CD8-positive, alpha-beta memory T cell (primary cell): Measurements from ENCODE around the gene BGLAP. TPM values are rescaled to one million over a fixed set of nuclear protein-coding genes. Genes with fewer than 3 reads are reported as not detected.

Experiments used
- CTCF ChIA-PET: fragments of 350-600 bp; sonication (Branson Sonifier 250); formaldehyde crosslinking; loops from one replicate; lab custom pipeline; 2021; ENCODE audit warnings: antibody characterized with exemption; lab: Charles Lee
- POLR2A ChIA-PET: fragments of 350-600 bp; sonication (Branson Sonifier 250); formaldehyde crosslinking; loops from one replicate; lab custom pipeline; 2021; ENCODE audit warnings: antibody characterized with exemption; lab: Charles Lee
- DNase-seq, 5 donors: peaks; one replicate each; pipeline versions ENCODE4 v3.0.0 to v3.0.0-alpha.2; 2020 to 2022; ENCODE audit warnings: mixed read lengths in 1 of 5
- H3K27ac ChIP-seq: one replicate; pipeline ENCODE4 v1.7.0; 2013; ENCODE audit warnings: low read depth, mild to moderate bottlenecking, low read length, moderate library complexity
- H3K27me3 ChIP-seq: 2 replicates; pipeline ENCODE4 v1.7.0; 2013; ENCODE audit warnings: low read length, mild to moderate bottlenecking; ENCODE audit not compliant: insufficient read depth, poor library complexity, severe bottlenecking
- H3K36me3 ChIP-seq: 2 replicates; pipeline ENCODE4 v1.7.0; 2013; ENCODE audit warnings: mild to moderate bottlenecking, low read length, moderate library complexity; ENCODE audit not compliant: insufficient read depth
- H3K4me1 ChIP-seq: 2 replicates; pipeline ENCODE4 v1.7.0; 2013; ENCODE audit warnings: mild to moderate bottlenecking, low read length, moderate library complexity; ENCODE audit not compliant: insufficient read depth
- H3K4me3 ChIP-seq: 2 replicates; pipeline ENCODE4 v1.7.0; 2013; ENCODE audit warnings: mild to moderate bottlenecking, low read length
- H3K9me3 ChIP-seq: 2 replicates; pipeline ENCODE4 v1.7.0; 2013; ENCODE audit warnings: mild to moderate bottlenecking, low read length
- H3K27ac Mint-ChIP-seq, 8 donors: one replicate each; pipeline ENCODE4 v1.8.0; 2020 to 2021; ENCODE audit warnings: mixed read lengths in 8 of 8, mild to moderate bottlenecking in 6 of 8, inconsistent platforms in 3 of 8, moderate library complexity in 3 of 8
- H3K27me3 Mint-ChIP-seq, 2 donors: one replicate each; pipeline ENCODE4 v1.8.0; 2020 to 2021; ENCODE audit warnings: mixed read lengths in 2 of 2, mild to moderate bottlenecking in 1 of 2, moderate library complexity in 1 of 2
- H3K36me3 Mint-ChIP-seq, 3 donors: one replicate each; pipeline ENCODE4 v1.8.0; 2020 to 2021; ENCODE audit warnings: mixed read lengths in 3 of 3, inconsistent platforms in 1 of 3, mild to moderate bottlenecking in 1 of 3
- H3K4me1 Mint-ChIP-seq, 3 donors: one replicate each; pipeline ENCODE4 v1.8.0; 2020 to 2021; ENCODE audit warnings: mixed read lengths in 3 of 3, inconsistent platforms in 1 of 3, mild to moderate bottlenecking in 1 of 3
- H3K4me3 Mint-ChIP-seq, 7 donors: one replicate each; pipeline ENCODE4 v1.8.0; 2020 to 2021; ENCODE audit warnings: mixed read lengths in 7 of 7, mild to moderate bottlenecking in 6 of 7, moderate library complexity in 4 of 7, inconsistent platforms in 2 of 7
- H3K9me3 Mint-ChIP-seq, 5 donors: one replicate each; pipeline ENCODE4 v1.8.0; 2020 to 2022; ENCODE audit warnings: mixed read lengths in 5 of 5, mild to moderate bottlenecking in 3 of 5, moderate library complexity in 2 of 5, inconsistent platforms in 1 of 5
- polyA plus RNA-seq: library from polyadenylated mRNA; unstranded; fragments of 300-500 nt; fragmentation: Illumina TruSeq; gene quantifications from one replicate; pipeline ENCODE4 v1.2.3, GENCODE V29; 2021
- total RNA-seq, 2 experiments: library from RNA; stranded (reverse); gene quantifications; one replicate each; pipeline ENCODE4 v1.2.3, GENCODE V29; 2021

The BGLAP gene
- total and polyA plus RNA-seq, 3 experiments from 2014 or later, result 0.97 to 1.5 TPM; not detected in 1

DNA sequence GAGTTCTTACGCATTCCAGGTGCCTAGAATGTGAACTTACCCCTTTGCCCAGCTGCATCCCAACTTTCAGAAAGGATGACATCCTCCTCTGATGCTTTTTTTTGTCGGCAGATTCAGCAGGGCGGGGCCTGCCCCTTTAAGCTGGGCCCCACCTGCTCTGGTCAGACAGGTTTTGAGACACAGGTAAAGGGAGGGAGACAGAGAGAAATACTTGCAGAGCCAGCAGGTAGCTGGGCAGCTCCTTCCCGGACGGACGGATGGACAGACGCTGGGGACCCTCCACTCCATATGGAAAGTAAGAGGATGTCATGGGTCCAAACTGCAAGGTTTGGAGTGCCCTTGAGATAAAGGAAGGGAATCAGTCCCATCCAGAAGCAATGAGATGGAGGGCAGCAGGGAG lies 42.1 kb downstream of the BGLAP start, which contains the start of gene TMEM79:
TSS of gene TMEM79 (plus strand) at position 214 of the 400 bp plus-strand sequence. CDS start 902 bp downstream, outside the sequence.
- H3K27ac Mint-ChIP-seq, result peak within 1 kb of the TSS; percentile 89 to 97 (median 94)

DNA sequence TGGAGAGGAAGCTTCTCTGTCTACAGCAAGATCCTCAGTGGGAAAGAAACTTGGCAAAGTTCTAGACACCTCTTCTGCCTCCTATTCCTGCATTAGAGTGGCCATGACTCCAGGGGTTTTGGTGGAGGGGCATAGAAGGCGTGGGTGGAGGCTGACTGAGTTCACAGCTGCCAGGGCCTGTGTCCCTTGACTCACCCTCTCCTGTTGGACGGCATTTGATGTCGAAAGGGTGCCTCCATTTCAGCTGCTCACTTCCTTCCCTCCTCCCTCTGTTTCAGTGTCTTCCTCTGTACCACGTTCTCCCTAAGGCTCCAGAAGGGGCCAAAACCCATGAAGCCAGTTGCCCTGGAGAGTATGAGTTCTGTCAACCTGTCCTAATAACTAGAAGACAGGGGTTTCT lies 42.8 kb downstream of the BGLAP start:
- peaks cover 39 to 47% (median 39%) of the 10 kb centered on the region in 3 donors for H3K4me1 Mint-ChIP-seq
- H3K36me3 Mint-ChIP-seq, result peaks cover 0 to 29% (median 3%) of the 10 kb centered on the region in 3 donors
- Histone ChIP-seq H3K4me3 (no peak overlapping the region), H3K36me3 (no peaks in the 10 kb centered on the region), H3K27me3 (no peaks in the 10 kb centered on the region), H3K4me1 (peaks cover 29% of the 10 kb centered on the region), H3K27ac (no peak overlapping the region), H3K9me3 (no peaks in the 10 kb centered on the region)
- H3K27ac Mint-ChIP-seq, result peak overlapping the region in 1 of 8 donors; percentile 96
- ChIA-PET CTCF (no interaction called here), POLR2A (no interaction called here)
- DNase-seq, result no peak
- no peaks in the 10 kb centered on the region for H3K27me3 Mint-ChIP-seq
- peak overlapping the region in 1 of 7 donors; percentile 63 for H3K4me3 Mint-ChIP-seq
- H3K9me3 Mint-ChIP-seq, result no peaks in the 10 kb centered on the region

More for the DNA sequence above, 42.1 kb downstream of the BGLAP start, which contains the start of gene TMEM79:
- peak within 1 kb of the TSS; percentile 74 for H3K27ac ChIP-seq
- no peaks in the 10 kb centered on the region for H3K27me3 ChIP-seq
- ChIA-PET POLR2A (interaction anchor here (2.5 kb wide), 1 partner anchor 10 kb away, joined by 18 read pairs; the partner anchor contains the start of gene GLMP), CTCF (interaction anchor here (1.7 kb wide), 1 partner anchor 10 kb away, joined by 6 read pairs; no protein-coding TSS in a partner anchor)
- H3K36me3 Mint-ChIP-seq, result peaks cover 0 to 29% (median 0%) of the 10 kb centered on the region in 3 donors
- peaks cover 39 to 48% (median 41%) of the 10 kb centered on the region in 3 donors for H3K4me1 Mint-ChIP-seq
- no peaks in the 10 kb centered on the region for H3K27me3 Mint-ChIP-seq
- peak within 1 kb of the TSS; percentile 92 for H3K4me3 ChIP-seq
- peak within 1 kb of the TSS; percentile 91 to 97 (median 95) for H3K4me3 Mint-ChIP-seq
- H3K4me1 ChIP-seq, result peaks cover 29% of the 10 kb centered on the region
- H3K36me3 ChIP-seq, result no peaks in the 10 kb centered on the region
- no peaks in the 10 kb centered on the region for H3K9me3 ChIP-seq
- no peaks in the 10 kb centered on the region for H3K9me3 Mint-ChIP-seq
- DNase-seq, result no peak

DNA sequence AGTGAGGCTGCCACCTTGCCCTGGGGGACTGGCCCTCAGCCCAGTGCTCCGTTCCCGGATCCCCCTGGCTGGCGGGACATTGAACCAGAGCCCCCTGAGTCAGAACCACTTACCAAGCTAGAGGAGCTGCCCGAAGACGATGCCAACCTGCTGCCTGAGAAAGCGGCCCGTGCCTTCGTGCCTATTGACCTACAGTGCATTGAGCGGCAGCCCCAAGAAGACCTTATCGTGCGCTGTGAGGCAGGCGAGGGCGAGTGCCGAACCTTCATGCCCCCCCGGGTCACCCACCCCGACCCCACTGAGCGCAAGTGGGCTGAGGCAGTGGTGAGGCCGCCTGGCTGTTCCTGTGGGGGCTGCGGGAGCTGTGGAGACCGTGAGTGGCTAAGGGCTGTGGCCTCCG lies 43.5 kb downstream of the BGLAP start:
- no peaks in the 10 kb centered on the region for H3K27me3 ChIP-seq
- H3K27ac ChIP-seq, result no peak overlapping the region
- Mint-ChIP-seq H3K9me3 (no peaks in the 10 kb centered on the region), H3K27ac (no peak overlapping the region), H3K27me3 (no peaks in the 10 kb centered on the region), H3K36me3 (peaks cover 4 to 30% (median 7%) of the 10 kb centered on the region in 3 donors), H3K4me1 (peaks cover 33 to 40% (median 35%) of the 10 kb centered on the region in 3 donors), H3K4me3 (no peak overlapping the region)
- DNase-seq, result no peak
- H3K4me3 ChIP-seq, result no peak overlapping the region
- H3K36me3 ChIP-seq, result no peaks in the 10 kb centered on the region
- CTCF ChIA-PET, result no interaction called here
- H3K9me3 ChIP-seq, result no peaks in the 10 kb centered on the region
- peaks cover 29% of the 10 kb centered on the region for H3K4me1 ChIP-seq
- POLR2A ChIA-PET, result no interaction called here

DNA sequence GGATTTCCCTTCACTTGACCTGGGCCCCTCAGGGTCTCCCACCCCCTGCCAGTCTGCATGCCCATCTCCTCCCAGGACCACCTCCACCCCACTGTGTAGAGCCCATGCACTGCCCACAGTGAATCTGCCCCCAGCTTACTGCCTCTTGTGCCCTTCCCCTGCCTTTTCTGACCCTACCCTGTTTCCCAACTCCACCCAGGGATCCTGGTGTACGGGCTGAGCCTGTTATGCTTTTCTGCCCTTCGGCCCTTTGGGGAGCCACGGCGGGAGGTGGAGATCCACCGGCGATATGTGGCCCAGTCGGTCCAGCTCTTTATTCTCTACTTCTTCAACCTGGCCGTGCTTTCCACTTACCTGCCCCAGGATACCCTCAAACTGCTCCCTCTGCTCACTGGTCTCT lies 44.1 kb downstream of the BGLAP start:
- no peaks in the 10 kb centered on the region for H3K27me3 Mint-ChIP-seq
- no peaks in the 10 kb centered on the region for H3K36me3 ChIP-seq
- DNase-seq, result no peak
- ChIA-PET CTCF (no interaction called here), POLR2A (no interaction called here)
- H3K4me1 ChIP-seq, result peaks cover 25% of the 10 kb centered on the region
- peak overlapping the region in 1 of 8 donors; percentile 56 for H3K27ac Mint-ChIP-seq
- H3K36me3 Mint-ChIP-seq, result peaks cover 4 to 32% (median 7%) of the 10 kb centered on the region in 3 donors
- no peaks in the 10 kb centered on the region for H3K9me3 Mint-ChIP-seq
- H3K27me3 ChIP-seq, result no peaks in the 10 kb centered on the region
- no peaks in the 10 kb centered on the region for H3K9me3 ChIP-seq
- H3K4me3 ChIP-seq, result no peak overlapping the region
- H3K27ac ChIP-seq, result no peak overlapping the region
- H3K4me1 Mint-ChIP-seq, result peaks cover 27 to 34% (median 29%) of the 10 kb centered on the region in 3 donors
- H3K4me3 Mint-ChIP-seq, result peak overlapping the region in 2 of 7 donors; percentile 28 to 44

DNA sequence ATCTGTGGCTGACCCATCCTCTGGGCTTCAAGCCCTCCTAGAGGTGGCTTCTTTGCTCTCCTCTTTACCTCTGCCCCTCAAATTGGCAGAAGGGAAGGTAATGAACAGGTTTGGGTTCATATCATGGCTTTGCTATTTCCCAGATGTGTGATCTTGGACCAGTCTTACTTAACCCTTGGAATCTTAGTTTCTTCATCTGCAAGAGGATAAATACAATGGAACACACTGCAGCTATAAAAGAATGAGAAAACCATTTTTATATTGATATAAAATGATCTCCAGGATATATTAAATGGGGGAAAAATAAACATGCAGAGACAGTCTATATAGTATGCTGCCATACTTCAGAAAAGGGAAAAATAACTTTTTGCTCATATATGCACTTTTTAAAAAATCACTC lies 47.9 kb downstream of the BGLAP start:
- H3K27ac ChIP-seq, result no peak overlapping the region
- Mint-ChIP-seq H3K4me3 (no peak overlapping the region), H3K27ac (peak overlapping the region in 1 of 8 donors; percentile 68), H3K27me3 (no peaks in the 10 kb centered on the region), H3K36me3 (peaks cover 4 to 33% (median 7%) of the 10 kb centered on the region in 3 donors), H3K4me1 (peaks cover 5 to 15% (median 7%) of the 10 kb centered on the region in 3 donors), H3K9me3 (no peaks in the 10 kb centered on the region)
- H3K4me1 ChIP-seq, result peaks cover 8% of the 10 kb centered on the region
- no peak overlapping the region for H3K4me3 ChIP-seq
- H3K36me3 ChIP-seq, result no peaks in the 10 kb centered on the region
- DNase-seq, result no peak
- no peaks in the 10 kb centered on the region for H3K27me3 ChIP-seq
- POLR2A ChIA-PET, result no interaction called here
- CTCF ChIA-PET, result no interaction called here
- no peaks in the 10 kb centered on the region for H3K9me3 ChIP-seq

DNA sequence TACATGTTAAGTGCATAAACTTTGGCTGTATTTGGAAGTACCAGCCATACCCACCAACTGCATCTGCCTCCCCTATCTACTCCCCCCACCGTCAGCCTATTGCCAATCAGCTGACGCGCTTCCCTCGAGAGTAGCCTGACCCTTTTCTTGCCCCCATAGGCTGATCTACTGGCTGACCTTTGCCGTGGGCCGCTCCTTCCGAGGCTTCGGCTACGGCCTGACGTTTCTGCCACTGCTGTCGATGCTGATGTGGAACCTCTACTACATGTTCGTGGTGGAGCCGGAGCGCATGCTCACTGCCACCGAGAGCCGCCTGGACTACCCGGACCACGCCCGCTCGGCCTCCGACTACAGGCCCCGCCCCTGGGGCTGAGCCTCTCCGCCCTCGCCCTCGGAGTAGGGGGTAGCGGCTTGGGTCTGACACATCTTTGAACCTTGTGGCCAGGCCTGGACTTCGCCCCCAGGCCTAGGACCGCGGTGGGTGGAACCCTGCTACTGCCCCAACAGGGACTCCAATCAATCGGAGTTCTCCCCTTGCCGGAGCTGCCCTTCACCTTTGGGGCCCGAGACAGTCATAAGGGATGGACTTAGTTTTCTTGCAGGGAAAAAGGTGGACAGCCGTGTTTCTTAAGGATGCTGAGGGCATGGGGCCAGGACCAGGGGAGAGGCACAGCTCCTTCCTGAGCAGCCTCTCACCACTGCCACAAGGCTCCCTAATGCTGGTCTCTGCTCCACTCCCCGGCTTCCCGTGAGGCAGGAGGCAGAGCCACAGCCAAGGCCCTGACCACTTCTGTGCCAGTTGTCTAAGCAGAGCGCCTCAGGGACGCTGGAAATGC lies 49.5 kb downstream of the BGLAP start:
- H3K4me1 Mint-ChIP-seq, result peaks cover 14 to 26% (median 19%) of the 10 kb centered on the region in 3 donors
- H3K27me3 Mint-ChIP-seq, result no peaks in the 10 kb centered on the region
- H3K36me3 ChIP-seq, result no peaks in the 10 kb centered on the region
- H3K4me3 Mint-ChIP-seq, result peak overlapping the region in 1 of 7 donors; percentile 30
- H3K9me3 ChIP-seq, result no peaks in the 10 kb centered on the region
- no peaks in the 10 kb centered on the region for H3K27me3 ChIP-seq
- no peak overlapping the region for H3K4me3 ChIP-seq
- peaks cover 12% of the 10 kb centered on the region for H3K4me1 ChIP-seq
- POLR2A ChIA-PET, result no interaction called here
- peak overlapping the region in 2 of 8 donors; percentile 50 to 74 for H3K27ac Mint-ChIP-seq
- peaks cover 4 to 27% (median 7%) of the 10 kb centered on the region in 3 donors for H3K36me3 Mint-ChIP-seq
- H3K9me3 Mint-ChIP-seq, result no peaks in the 10 kb centered on the region
- DNase-seq, result no peak
- CTCF ChIA-PET, result no interaction called here
- no peak overlapping the region for H3K27ac ChIP-seq

Other genes starting within 250 kb of the BGLAP start
- gene SSR2, start 221.2 kb upstream of the BGLAP start, total RNA-seq, result 100 to 1,000 TPM; 187 to 190 TPM
- 380 TPM for gene SSR2, start 221.2 kb upstream of the BGLAP start, polyA plus RNA-seq
- 10 to 100 TPM; 59.4 to 61.9 TPM for gene UBQLN4, start 188.4 kb upstream of the BGLAP start, total RNA-seq
- 15.6 TPM for gene UBQLN4, start 188.4 kb upstream of the BGLAP start, polyA plus RNA-seq
- gene LAMTOR2, start 187.4 kb upstream of the BGLAP start, total RNA-seq, result 10 to 100 TPM; 61.9 to 67.4 TPM
- gene LAMTOR2, start 187.4 kb upstream of the BGLAP start, polyA plus RNA-seq, result 134 TPM
- not detected for gene RAB25, start 181.0 kb upstream of the BGLAP start, total RNA-seq
- gene RAB25, start 181.0 kb upstream of the BGLAP start, polyA plus RNA-seq, result 0.76 TPM
- 1 to 10 TPM in 1 of 2 experiments, under 1 TPM in 1; 0.24 to 1.0 TPM for gene MEX3A, start 159.7 kb upstream of the BGLAP start, total RNA-seq
- gene MEX3A, start 159.7 kb upstream of the BGLAP start, polyA plus RNA-seq, result not detected
- gene LMNA, start 127.5 kb upstream of the BGLAP start, total RNA-seq, result 100 to 1,000 TPM; 325 to 335 TPM
- 13.9 TPM for gene LMNA, start 127.5 kb upstream of the BGLAP start, polyA plus RNA-seq
- 10 to 100 TPM; 21.6 to 23.0 TPM for gene SEMA4A, start 88.6 kb upstream of the BGLAP start, total RNA-seq
- gene SEMA4A, start 88.6 kb upstream of the BGLAP start, polyA plus RNA-seq, result 10.7 TPM
- gene SLC25A44, start 48.1 kb upstream of the BGLAP start, total RNA-seq, result 10 to 100 TPM; 30.8 to 32.4 TPM
- 21.4 TPM for gene SLC25A44, start 48.1 kb upstream of the BGLAP start, polyA plus RNA-seq
- 10 to 100 TPM; 85.9 to 88.3 TPM for gene PMF1, start 29.2 kb upstream of the BGLAP start, total RNA-seq
- gene PMF1, start 29.2 kb upstream of the BGLAP start, polyA plus RNA-seq, result 83.3 TPM
- gene PAQR6, start 5.9 kb downstream of the BGLAP start, total RNA-seq, result 1 to 10 TPM; 1.9 TPM
- gene PAQR6, start 5.9 kb downstream of the BGLAP start, polyA plus RNA-seq, result 0.53 TPM
- 100 to 1,000 TPM; 110 to 117 TPM for gene SMG5, start 40.6 kb downstream of the BGLAP start, total RNA-seq
- 27.3 TPM for gene SMG5, start 40.6 kb downstream of the BGLAP start, polyA plus RNA-seq
- gene TMEM79, start 42.1 kb downstream of the BGLAP start, total RNA-seq, result 10 to 100 TPM; 10.8 to 11.2 TPM
- 5.6 TPM for gene TMEM79, start 42.1 kb downstream of the BGLAP start, polyA plus RNA-seq
- 10 to 100 TPM; 19.5 to 20.9 TPM for gene GLMP, start 53.5 kb downstream of the BGLAP start, total RNA-seq
- 18.9 TPM for gene GLMP, start 53.5 kb downstream of the BGLAP start, polyA plus RNA-seq
- gene VHLL, start 57.1 kb downstream of the BGLAP start, total RNA-seq, result under 1 TPM in 1 of 2 experiments, not detected in 1; 0.35 TPM
- not detected for gene VHLL, start 57.1 kb downstream of the BGLAP start, polyA plus RNA-seq
- 100 to 1,000 TPM; 526 to 528 TPM for gene CCT3, start 96.1 kb downstream of the BGLAP start, total RNA-seq
- 199 TPM for gene CCT3, start 96.1 kb downstream of the BGLAP start, polyA plus RNA-seq
- gene TSACC, start 96.3 kb downstream of the BGLAP start, total RNA-seq, result under 1 TPM in 1 of 2 experiments, not detected in 1; 0.53 TPM
- gene TSACC, start 96.3 kb downstream of the BGLAP start, polyA plus RNA-seq, result 0.84 TPM
- not detected for gene RHBG, start 127.0 kb downstream of the BGLAP start, total RNA-seq
- gene RHBG, start 127.0 kb downstream of the BGLAP start, polyA plus RNA-seq, result not detected